ELR (cell line): ENCODE results near the gene HTR4.
A peak's percentile ranks its signal among the peaks of the same experiment; 100 is the strongest.

ENCODE experiments used
- DNase-seq: peaks from one replicate; pipeline ENCODE4 v3.0.0-alpha.2; 2015; ENCODE audit warnings: low read depth

Gene HTR4

DNA sequence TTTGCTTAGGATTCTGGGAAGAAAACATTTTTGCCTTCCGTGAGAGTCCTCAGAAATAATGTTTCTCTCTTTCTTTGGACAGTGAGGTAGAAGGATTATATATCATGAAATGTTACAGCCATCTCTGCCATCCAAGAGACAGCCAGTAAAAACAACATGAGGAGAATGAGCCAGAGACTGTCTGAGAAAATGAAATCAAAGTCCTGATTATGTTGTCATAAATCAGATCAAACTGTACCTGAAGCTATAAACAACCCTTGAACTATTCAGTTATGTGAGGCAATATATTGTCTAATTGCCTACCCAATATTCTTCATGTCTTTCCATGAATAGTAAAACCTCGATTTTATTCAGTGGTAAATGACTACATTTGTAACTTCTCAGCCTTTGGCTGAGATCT lies 9.2 kb upstream of the HTR4 start:
- no peak for DNase-seq

DNA sequence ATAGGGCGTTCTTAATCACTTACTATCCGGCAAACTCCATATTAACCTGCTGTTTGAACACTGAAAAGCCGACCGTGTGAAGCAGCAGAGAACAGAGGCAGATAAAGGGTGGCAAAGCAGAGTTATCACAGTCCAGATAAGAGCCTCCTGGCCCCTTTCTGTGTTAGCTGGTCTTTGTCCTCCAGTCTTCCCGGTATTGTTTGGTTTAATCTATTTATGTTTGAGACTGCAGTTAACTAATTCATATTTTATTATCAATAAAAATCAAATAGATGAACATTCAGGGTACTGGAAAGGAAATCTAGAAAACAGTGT lies 6.0 kb upstream of the HTR4 start:
- DNase-seq, result no peak

DNA sequence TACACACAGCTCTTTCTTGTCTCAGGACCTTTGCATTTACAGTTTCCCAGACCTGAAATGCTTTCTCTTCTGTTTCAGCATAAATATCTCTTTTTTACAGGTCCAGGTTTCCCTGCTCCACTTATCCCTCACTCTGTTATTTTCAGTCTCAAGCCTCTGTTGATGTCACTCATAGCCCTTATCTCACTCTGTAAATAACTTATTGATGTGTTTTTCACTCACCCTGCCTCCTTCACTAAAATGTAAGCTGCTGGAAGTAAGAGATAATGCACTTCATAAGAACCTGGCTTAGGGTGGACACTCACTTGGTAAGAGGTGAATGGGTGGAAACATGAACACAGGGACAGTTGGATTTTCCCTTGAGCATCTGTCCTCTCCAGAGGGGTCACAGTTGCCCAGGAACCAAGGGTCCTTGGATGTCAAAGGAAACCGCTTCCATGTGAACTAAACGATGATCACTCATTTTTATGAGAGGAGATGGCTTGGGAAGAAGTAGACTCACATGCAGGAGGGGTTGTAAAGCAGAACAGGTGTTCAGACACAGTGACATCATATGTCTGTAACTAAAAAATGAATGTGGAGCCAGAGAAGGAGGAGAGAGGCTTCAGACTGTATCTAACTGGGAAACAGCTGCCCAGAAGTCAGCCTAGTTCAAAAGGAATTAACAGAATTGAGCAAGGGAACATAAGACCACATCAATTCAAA lies 5.5 kb upstream of the HTR4 start:
- no peak for DNase-seq

DNA sequence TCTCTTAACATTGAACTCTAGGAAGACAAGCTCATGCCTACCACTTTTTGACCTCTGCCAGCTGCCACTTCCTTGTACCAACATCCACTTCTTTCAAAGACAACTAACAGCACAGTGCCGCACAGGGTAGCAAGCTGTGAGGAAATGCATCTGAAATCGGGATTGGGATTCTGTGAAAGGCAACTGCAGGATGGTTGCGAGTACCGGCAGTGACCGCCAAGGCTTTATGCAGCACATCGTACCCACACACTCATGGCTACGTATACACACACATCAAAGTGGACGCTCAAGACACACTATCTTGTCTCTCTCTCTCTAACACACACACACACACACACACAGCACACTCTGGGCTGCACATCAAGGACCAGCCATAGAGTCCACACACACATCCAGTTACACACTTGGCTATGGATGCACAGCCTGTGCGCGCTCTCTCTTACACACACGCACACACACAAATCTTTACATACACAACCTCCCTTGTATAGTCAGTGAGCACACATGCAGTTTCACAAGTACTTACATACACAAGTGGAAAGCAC lies 964 bp downstream of the HTR4 start:
- no peak for DNase-seq

DNA sequence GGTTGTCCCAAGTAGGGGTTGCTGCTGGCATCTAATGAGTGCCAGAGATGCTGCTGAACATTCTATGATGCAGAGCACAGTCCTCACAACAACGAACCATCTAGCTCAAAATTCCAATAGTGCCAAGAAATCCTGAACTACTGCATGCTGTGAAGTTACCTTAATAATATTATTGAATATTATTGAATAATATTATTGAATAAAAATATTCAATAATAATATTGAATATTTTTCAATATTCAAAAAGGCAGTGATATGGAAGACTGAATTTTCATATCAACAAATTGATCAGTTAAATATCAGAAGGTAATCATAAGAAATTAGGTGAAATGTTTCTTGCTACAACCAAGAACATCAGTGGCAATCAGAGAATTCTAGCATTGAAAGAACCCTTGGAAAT lies 2.8 kb downstream of the HTR4 start:
- DNase-seq, result no peak

DNA sequence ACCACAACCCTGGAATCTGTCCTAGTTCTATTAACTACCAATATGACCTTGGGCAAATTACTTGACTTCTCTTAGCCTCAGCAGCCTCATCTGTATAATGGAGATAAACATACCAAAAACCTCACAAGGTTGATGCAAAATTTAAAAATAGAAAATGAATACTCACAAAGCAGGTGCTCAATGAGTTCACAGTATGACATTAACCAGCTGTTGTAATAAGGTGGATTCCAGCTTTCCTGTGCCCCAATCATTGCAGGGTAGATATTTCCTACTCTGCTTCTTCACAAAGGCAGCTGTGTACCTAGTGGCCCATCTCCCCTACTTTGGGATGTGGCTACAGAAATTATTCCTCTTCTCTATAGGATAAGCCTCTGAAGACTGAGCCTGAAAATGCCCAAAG lies 8.8 kb downstream of the HTR4 start:
- no peak for DNase-seq

DNA sequence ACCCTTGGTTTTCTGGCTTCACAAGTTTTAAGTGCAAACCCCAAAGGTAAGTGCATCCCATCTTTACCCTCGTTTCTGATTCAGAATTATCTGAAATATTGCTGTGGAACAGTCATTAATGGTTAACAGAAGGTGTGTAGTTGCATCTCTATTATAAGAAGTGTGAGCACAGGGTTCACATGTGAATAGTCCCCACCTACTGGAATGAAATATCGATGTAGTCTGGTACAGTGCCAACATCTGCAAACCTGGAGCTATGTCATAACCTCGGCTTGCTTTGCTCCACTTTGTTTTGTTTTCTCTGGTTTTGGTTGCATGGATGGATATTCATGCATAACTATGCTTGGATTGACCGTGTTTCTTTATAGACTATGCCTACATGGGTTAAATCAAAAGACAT lies 12.6 kb downstream of the HTR4 start:
- DNase-seq, result no peak

DNA sequence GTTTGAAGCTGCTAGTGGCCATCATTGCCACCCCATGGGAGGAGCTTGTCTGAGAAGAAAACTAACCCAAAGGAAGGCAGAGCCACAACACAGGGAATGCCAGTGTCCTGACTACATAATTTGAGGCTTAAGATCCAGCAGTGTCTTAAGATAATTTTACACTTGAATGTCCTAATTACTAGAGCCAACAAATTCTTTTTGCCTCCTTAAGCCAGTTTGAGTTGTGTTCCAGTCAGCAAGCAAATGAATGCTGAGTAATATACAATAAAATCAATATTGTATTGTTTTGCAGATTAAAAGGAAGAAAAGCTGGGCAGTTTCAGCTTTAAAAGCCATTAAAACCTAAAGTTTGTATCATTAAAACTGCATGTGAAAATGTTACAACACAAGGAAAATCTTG lies 13.9 kb downstream of the HTR4 start:
- no peak for DNase-seq

DNA sequence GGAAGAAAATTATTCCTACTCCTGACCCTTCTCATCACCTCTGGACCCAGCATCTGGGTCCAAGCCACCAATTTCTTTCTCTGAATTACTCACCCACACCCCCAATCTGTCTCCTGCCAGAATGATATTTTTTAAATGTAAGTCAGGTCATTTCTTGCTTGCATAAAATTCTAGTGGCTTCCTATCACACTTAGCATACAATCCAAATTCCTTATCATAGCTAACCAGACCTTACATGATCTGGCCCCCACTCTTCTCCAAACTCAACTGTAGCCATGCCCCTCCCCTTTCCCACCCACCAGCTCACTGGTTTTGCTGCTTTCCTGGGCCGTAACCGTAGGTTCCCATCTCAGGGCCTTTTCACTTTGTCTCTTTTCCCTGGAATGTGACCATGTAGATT lies 15.2 kb downstream of the HTR4 start:
- DNase-seq, result no peak

DNA sequence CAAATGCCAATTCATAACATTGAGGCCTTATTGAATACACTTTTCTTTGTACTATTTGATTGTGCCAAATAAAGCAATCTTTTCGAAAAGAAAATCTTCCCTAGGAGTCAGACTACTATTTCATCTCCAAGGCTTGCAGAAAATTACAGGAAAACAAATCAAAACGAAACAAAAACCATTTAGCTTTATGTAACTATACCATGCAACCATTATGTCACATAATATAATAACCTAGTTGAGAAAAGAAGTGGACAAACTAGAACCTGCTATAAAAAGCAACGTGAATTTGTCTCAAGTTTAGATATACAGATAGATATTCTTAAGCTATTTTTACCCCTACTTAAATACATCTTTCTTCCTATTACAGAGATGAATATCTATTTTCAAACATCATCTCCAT lies 18.0 kb downstream of the HTR4 start:
- DNase-seq, result no peak

DNA sequence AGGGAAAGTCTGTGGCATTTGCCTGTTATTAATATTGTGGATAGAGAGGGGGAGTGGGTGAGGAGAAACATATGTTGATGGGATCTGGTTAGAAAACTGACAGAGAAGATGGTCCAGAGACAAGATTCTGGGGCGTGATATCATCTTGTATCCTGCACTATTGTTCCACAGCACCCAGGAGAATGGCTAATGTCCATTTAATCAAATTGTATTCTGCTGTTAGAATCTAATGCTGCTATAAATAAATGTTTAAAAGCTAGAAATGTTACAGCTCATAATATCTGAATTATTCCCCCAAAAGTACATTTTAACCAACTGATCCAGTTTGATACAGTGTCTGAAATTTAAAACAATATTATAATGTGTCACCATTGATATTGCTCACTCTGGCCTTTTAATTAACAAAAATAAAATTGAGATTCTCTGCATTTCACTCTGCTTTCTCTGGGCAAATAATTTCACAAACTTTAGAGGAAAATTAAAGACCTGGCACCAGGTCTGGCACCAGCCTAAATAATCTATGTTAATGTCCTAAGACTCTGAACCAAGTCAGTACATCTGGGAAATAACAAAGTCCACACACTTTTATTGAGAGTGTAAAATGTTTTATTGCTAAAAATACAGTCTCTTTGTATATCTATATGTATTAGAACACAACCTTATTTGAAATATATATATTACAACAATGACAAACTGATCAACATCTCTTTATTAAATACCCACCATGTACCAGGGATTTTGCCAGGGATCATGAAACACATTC lies 18.8 kb downstream of the HTR4 start:
- DNase-seq, result no peak

DNA sequence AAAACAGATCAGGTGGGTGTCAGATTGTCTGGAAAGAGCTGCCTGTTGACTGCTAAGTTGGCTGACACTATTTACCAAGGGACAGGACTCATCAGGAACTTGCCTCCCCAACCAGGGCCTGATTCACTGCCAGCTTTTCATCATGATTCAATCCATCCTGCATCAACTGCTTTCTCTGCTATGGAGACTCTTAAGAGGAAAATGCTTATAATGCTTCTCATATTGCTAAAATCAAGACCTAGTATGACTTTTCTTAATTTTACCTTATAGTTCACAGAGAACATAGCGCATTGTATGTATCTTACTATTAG lies 21.3 kb downstream of the HTR4 start:
- no peak for DNase-seq

DNA sequence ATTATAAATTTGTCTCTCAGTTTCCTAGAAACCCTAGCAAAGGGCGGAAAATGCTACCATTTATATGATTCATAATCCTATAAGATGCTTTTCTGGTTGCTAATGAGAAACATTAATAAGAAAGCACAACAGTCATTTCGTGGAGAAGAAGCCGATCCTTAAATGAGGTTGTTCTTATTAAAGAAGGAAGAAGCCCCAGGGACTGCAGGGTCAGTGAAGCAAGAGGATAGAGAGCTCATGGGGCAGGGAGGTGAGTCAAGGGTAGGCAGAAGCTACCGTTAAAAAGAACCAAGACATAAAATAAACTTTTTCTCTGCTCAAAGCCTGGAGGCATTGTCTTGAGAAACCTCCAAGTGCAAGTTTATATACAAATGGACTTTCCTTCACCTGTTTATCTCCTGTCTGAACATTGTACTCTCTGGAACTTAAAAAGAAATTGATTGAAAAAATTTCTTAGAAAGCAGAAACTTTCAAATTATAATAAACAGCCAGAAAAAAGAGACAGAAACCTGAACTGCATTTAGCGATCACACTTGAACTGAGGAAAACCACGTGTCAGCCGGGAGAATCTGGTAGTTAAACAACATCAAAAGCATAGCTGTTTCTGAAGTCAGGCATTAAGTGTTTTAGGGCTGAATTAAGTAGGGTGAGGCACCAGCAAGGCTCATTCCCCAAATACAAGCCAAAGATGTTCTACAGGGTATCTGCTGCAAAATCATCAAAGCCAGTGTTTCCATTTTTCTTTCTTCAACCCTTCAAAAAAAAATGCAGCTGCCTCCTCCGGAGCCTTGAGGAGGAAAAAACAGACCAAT lies 21.9 kb downstream of the HTR4 start:
- DNase-seq, result no peak

DNA sequence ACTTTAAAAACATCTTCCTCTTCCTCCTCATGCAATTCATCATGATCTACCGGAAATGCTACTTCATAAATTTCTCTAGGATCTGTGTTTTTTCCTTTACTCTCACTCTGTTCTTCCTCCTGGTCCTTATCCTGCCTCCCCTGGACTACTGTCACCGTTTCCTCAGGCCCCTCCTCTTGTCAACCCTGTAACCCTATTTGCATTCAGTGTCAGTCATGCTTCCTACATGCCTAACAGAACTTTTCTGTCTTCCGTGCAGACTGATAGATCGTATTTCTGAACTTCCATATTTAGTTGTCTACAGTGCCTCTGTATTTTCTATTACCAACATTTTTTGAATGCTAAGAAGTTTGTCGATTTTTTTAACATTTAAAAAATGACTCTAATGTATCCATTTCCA lies 27.3 kb downstream of the HTR4 start:
- DNase-seq, result no peak

DNA sequence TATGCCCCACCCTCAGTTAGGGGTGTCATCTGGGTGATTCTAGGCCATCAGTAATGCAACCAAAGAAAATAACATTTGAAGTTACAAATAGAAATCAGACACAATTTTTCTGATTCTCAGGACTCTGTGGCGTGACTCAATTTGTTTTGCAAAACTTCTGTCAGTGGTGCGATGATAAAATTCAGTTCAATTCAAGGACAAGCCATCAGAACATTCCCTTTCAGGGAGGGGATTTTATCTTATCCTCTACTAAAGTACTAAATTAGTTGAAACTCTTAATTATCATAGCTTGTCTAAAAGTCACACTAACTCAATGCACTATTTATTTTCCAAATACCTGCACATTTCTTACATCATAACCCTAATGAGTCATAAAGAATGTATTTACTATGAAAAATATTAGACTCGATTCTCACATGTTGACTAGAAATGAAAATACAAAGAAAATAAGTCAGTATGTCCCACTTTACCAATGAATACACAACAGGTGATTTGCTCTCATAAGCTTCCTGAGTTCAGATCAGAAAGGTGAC lies 28.2 kb downstream of the HTR4 start:
- no peak for DNase-seq

DNA sequence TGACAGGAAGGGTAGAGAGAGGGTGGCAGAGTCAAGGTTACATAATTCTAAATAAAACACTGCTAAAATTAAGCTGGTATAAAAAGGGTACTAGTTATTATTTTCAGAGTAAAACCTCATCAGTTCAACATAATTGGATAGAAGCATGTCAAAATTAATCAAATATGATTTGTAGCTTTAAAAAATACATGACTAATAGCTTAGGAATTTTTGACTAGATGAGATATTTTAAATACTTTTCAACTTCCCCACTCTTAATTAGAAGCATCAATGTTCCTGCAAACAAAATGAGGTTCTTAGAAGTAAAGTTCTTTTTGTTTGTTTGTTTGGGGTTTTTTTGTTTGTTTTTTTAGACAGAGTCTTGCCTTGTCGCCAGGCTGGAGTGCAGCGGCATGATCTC lies 29.1 kb downstream of the HTR4 start:
- DNase-seq, result no peak

DNA sequence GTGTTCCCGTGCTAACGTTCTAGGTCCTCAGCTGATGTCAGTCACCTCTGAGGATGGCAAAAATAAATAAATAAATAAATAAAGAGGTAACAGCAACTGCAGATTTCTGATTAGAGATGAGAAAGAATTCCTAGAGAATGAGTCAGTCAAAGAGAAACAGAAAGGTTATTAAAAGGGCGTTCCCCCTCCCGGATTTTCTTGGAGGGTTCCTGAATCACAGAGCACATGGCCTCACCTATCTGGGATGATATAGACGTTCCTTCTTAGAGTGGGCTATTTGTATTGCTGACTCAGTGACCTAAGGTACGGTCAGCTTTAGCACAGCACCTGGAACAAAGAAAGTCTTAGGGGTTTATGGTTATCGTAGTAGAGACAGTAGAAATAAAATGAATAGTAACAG lies 30.6 kb downstream of the HTR4 start:
- peak; percentile 43 for DNase-seq

DNA sequence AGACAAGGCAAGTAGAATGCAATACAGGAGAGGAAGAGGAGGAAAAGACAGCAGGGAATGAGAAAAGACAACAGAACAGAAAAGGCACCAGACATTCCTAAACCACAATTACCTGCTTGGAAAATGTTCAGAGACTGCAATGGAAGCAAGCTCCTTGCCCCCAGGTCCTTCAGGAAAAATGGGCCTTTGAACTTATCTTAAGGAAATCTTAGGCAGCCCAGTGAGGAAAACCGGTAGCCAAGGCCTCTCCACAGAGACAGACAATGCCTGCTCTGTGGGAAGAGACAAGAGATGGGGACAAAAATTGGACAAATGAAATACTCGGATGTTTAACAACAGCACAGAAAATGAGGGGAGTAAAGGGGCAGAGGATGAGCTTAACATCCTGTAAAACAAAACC lies 31.2 kb downstream of the HTR4 start:
- DNase-seq, result no peak

DNA sequence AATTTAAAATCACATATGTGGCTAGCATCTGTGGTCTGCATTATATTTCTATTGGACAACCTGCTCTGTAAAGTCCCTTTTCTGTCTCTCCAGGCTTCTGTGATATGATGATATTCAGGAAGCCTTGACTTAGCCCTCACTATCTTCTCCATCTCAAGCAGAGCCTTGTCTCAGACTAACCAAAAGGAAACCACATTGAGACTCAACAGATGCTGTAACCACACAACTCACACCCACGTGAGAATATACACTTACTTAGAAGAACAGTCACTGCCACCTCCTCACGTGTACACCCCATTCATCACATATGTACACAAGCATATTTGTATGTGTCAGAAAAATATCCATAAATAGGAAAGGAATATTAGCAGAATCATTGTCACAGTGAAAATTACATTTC lies 33.6 kb downstream of the HTR4 start:
- DNase-seq, result peak; percentile 5

DNA sequence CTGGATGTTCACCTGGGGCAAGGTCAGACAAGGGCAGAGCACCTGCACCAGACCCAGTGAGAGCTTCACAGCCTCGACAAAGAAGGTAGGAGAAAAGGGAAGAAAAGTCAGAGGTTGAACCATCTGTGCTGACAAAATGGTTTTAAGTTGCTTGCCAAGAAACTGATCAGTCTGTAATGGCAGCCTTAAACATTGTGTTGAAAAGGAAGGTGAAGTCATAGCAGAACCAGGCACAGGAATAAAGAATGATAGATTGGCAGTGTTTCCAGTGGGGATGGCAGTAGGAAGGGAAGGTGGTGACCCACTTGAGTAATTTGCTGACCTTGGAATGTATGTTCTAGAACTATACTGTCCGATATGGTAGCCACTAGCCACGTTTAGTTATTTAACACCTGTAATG lies 34.2 kb downstream of the HTR4 start:
- no peak for DNase-seq

DNA sequence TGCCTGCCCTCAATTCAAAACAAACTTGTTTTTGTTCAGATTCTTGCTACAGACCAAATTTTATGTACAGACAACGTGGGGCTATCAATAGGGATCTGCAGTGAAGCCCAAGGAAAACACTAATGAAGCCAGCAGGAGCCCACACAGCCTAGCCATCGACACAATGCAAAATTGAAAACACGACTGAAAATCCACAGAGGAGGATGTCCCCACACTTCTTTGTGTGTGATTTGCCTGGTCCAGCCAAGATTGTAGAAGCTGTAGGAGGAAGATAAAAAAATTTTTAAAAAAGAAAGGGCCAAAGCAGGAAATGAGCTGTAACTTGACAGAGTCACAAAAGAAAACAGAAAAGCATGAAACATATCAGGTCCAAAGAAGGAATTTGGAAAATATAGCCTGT lies 34.8 kb downstream of the HTR4 start:
- DNase-seq, result no peak

DNA sequence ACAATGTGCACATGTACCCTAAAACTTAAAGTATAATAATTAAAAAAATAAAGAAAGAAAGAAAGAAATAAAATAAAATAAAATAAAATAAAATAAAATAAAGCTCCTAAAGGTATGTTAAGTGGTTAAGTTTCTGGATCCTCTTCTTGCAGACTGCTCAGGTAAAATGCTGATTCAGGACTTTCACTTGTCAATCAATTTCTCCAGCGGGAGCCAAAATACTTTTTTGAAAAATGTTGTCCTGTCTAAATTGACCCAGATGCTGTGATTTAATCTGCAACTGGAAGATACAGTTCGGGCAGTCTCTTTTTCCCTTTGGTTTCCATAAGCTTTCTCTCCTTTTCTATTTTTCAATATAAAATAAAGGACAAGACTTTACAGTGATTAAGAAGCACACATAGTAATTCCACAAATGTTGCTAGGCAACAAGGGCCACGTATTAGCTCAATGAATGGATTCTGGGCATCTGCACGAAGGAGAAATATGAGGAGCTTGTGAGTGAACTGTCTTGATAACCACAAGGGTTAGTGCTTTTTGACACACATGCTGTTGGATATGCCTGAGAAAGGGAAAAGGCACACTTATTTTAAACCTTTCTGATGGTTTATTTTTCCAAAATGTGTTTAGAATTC lies 38.6 kb downstream of the HTR4 start:
- peak; percentile 21 for DNase-seq

DNA sequence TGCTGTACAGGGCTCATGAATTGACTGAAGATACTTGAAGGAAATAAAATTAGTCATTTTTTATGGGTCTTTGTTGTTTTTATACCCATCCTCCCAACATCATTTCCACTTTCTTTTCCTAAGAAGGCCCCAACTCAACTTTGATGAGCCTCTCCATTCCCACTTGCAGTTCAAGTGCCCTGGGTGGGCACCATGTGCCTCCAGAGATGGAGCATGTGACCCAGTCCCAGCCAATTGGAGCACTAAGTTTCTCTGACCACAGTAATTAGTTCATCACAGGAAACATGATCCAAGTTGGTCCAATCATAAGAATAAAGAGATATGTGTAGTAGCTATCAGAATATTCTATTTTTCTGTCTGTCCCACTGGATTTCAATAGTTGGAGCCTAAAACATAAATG lies 46.9 kb downstream of the HTR4 start:
- DNase-seq, result no peak
